ENCODE data around the gene NXPE2.

Gene NXPE2

DNA sequence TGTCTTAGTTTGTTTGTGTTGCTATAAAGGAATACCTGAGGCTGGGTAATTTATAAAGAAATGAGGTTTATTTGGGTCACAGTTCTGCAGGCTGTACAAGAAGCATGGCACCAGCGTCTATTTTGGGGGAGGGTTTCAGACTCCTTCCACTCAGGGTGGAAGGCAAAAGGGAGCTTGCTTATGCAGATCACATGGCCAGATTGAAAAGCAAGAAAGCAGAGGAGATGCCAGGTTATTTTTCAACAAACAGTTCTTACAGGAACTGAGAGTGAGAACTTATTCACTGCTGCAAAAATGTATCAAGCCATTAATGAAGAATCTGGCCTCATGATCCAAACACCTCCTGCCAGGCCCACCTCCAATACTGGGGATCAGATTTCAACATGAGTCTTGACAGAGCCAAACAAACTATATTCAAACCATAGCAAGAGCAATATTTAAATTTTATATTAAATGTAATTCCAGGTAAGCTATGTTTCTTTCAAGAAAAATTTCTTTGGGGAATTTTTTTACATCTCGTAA is 66.9 kb downstream of the NXPE2 start:
- DNase-seq (ENCODE audit: low read depth in 2 of 2), result no peak

DNA sequence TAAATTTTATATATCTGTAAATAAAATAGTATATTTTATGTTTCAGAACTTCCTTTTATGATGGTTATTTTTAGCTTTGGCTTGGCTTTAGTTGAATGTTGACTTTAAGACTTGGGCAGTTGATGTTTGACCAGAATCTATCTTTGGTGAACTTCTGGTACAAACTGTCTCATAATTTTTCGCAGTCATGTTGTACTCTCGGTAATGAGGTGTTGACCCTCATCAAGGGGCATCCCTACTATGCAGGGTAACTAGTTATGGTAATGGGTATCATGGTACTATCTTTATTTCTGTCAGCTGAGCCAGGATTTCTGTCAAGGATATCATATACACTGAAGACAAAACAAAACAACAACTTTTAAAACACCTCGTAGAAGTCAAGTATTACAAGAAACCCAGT is 67.7 kb downstream of the NXPE2 start:
- DNase-seq (ENCODE audit: low read depth in 2 of 2), result no peak

All from stimulated activated CD8-positive, alpha-beta memory T cell treated with anti-CD3 and anti-CD28 coated beads, Interleukin-15, amount 100 ng/mL, for 48 hours (primary cell).